ENCODE measurements around the gene ARHGEF11. TPM values are rescaled to one million over a fixed set of nuclear protein-coding genes. Genes with fewer than 3 reads are reported as not detected.

ARHGEF11 gene
- total and polyA plus RNA-seq, 4 donors = 5.8 to 23.7 (median 9.8) TPM

GRCh38 chr1:156947818-156948525 is 97.6 kb downstream of the ARHGEF11 start (continued):
- TF ChIP-seq EGR1 (IDR thresholded peaks at IDR 0.05; ENCODE audit: low read depth in 2 of 2) (no peak), YY1 (IDR thresholded peaks at IDR 0.05) (no peak), ATF3 (IDR thresholded peaks at IDR 0.05) (no peak)

- Histone ChIP-seq H3K9ac (ENCODE audit: low read depth in 1 of 2, low read length in 2 of 2) (no peak overlapping the region), H3K4me3 (ENCODE audit: low read depth in 1 of 3, low read length in 3 of 3) (no peak overlapping the region), H3K27me3 (ENCODE audit: control insufficient read depth in 4 of 4, insufficient read depth in 4 of 4, low read length in 3 of 4) (no peaks in the 10 kb centered on the region), H3K36me3 (ENCODE audit: control insufficient read depth in 4 of 4, insufficient read depth in 3 of 4, low read depth in 1 of 4, low read length in 3 of 4) (peaks cover 13 to 89% (median 53%) of the 10 kb centered on the region in 4 donors), H3K27ac (ENCODE audit: low read depth in 1 of 2, low read length in 2 of 2) (no peak overlapping the region), H3K9me3 (ENCODE audit: control insufficient read depth in 4 of 4, low read length in 3 of 4) (no peaks in the 10 kb centered on the region), H3K4me1 (ENCODE audit: control insufficient read depth in 4 of 4, insufficient read depth in 4 of 4, low read length in 3 of 4) (no peaks in the 10 kb centered on the region)
- WGBS = 96% methylated on average over 9 of the region's 9 CpGs
- TF ChIP-seq HNF4A (conservative IDR thresholded peaks at IDR 0.05) (no peak), EGR1 (IDR thresholded peaks at IDR 0.05; ENCODE audit: low read depth in 2 of 2) (no peak), FOXA2 (IDR thresholded peaks at IDR 0.05) (no peak)
- DNase-seq (ENCODE audit: low spot score) = no peak
These were observed 98.4 kb downstream of the ARHGEF11 start for GRCh38 chr1:156947127-156947526.

GRCh38 chr1:156945881-156946661 is 99.5 kb downstream of the ARHGEF11 start:
- no peak overlapping the region for H3K27ac ChIP-seq (ENCODE audit: low read depth in 1 of 2, low read length in 2 of 2)
- no peak overlapping the region for H3K4me3 ChIP-seq (ENCODE audit: low read depth in 1 of 3, low read length in 3 of 3)
- no peaks in the 10 kb centered on the region for H3K9me3 ChIP-seq (ENCODE audit: control insufficient read depth in 4 of 4, low read length in 3 of 4)
- peaks cover 17 to 92% (median 55%) of the 10 kb centered on the region in 4 donors for H3K36me3 ChIP-seq (ENCODE audit: control insufficient read depth in 4 of 4, insufficient read depth in 3 of 4, low read depth in 1 of 4, low read length in 3 of 4)
- no peaks in the 10 kb centered on the region for H3K27me3 ChIP-seq (ENCODE audit: control insufficient read depth in 4 of 4, insufficient read depth in 4 of 4, low read length in 3 of 4)
- H3K4me1 ChIP-seq (ENCODE audit: control insufficient read depth in 4 of 4, insufficient read depth in 4 of 4, low read length in 3 of 4) = no peaks in the 10 kb centered on the region
- no peak for TF ChIP-seq EGR1 (IDR thresholded peaks at IDR 0.05; ENCODE audit: low read depth in 2 of 2)
- no peak for TF ChIP-seq RAD21 (IDR thresholded peaks at IDR 0.05)
- TF ChIP-seq NR2F2 (IDR thresholded peaks at IDR 0.05) = no peak
- no peak for TF ChIP-seq HNF4A (conservative IDR thresholded peaks at IDR 0.05)
- TF ChIP-seq, protein P1, sequence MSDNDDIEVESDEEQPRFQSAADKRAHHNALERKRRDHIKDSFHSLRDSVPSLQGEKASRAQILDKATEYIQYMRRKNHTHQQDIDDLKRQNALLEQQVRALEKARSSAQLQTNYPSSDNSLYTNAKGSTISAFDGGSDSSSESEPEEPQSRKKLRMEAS (IDR thresholded peaks at IDR 0.05) = no peak
- no peak for TF ChIP-seq SP1 (IDR thresholded peaks at IDR 0.05)
- no peak for TF ChIP-seq GABPA (IDR thresholded peaks at IDR 0.05 in 1 of 2, conservative IDR thresholded peaks at IDR 0.05 in 1 of 2)
- TF ChIP-seq FOXA2 (IDR thresholded peaks at IDR 0.05) = no peak
- no peak for DNase-seq (ENCODE audit: low spot score)
- WGBS = 88% methylated on average over 11 of the region's 11 CpGs
- H3K9ac ChIP-seq (ENCODE audit: low read depth in 1 of 2, low read length in 2 of 2) = no peak overlapping the region

GRCh38 chr1:156944848-156945247 is 100.7 kb downstream of the ARHGEF11 start:
- Histone ChIP-seq H3K27me3 (ENCODE audit: control insufficient read depth in 4 of 4, insufficient read depth in 4 of 4, low read length in 3 of 4) (no peaks in the 10 kb centered on the region), H3K9me3 (ENCODE audit: control insufficient read depth in 4 of 4, low read length in 3 of 4) (no peaks in the 10 kb centered on the region), H3K4me3 (ENCODE audit: low read depth in 1 of 3, low read length in 3 of 3) (no peak overlapping the region), H3K36me3 (ENCODE audit: control insufficient read depth in 4 of 4, insufficient read depth in 3 of 4, low read depth in 1 of 4, low read length in 3 of 4) (peaks cover 21 to 92% (median 52%) of the 10 kb centered on the region in 4 donors), H3K27ac (ENCODE audit: low read depth in 1 of 2, low read length in 2 of 2) (no peak overlapping the region), H3K4me1 (ENCODE audit: control insufficient read depth in 4 of 4, insufficient read depth in 4 of 4, low read length in 3 of 4) (no peaks in the 10 kb centered on the region), H3K9ac (ENCODE audit: low read depth in 1 of 2, low read length in 2 of 2) (no peak overlapping the region)
- DNase-seq (ENCODE audit: low spot score) = no peak
- 96% methylated on average over 8 of the region's 8 CpGs for WGBS
- TF ChIP-seq RAD21 (IDR thresholded peaks at IDR 0.05) (no peak), CTCF (IDR thresholded peaks at IDR 0.05; ENCODE audit: low read depth, low read length, missing input control) (no peak), SP1 (IDR thresholded peaks at IDR 0.05) (no peak), EGR1 (IDR thresholded peaks at IDR 0.05; ENCODE audit: low read depth in 2 of 2) (no peak), HNF4G (IDR thresholded peaks at IDR 0.05) (no peak), FOXA2 (IDR thresholded peaks at IDR 0.05) (no peak), RXRA (IDR thresholded peaks at IDR 0.05) (no peak)
- TF ChIP-seq, protein P1 (IDR thresholded peaks at IDR 0.05) = no peak
